SK-N-SH (cell line): ENCODE results near the gene SLC35A4. TPM values are rescaled to one million over a fixed set of nuclear protein-coding genes. Genes with fewer than 3 reads are reported as not detected.

Source experiments
- CTCF ChIA-PET: fragments of 300-600, 350-600 bp; formaldehyde crosslinking; extraction: SDS; loops from one replicate; lab custom pipeline; 2021; lab: Yijun Ruan, JAX
- POLR2A ChIA-PET: fragments of 350-600 bp; sonication (Branson Sonifier 250); formaldehyde crosslinking; extraction: SDS; loops from one replicate; lab custom pipeline; 2020; ENCODE audit warnings: antibody characterized with exemption, inconsistent platforms; lab: Yijun Ruan, JAX
- DNase-seq: peaks from one replicate; pipeline ENCODE4 v3.0.0; 2012
- H2AFZ ChIP-seq: fragments of 200-600 bp; sonication (generic); 2 replicates; pipeline ENCODE4 v1.8.1; 2016; ENCODE audit warnings: antibody characterized with exemption, mild to moderate bottlenecking, low read depth
- H3F3A ChIP-seq: fragments of 200-600 bp; sonication (generic); replicated peaks from 2 replicates; pipeline ENCODE3; 2016; ENCODE audit warnings: antibody characterized with exemption, mild to moderate bottlenecking; ENCODE audit not compliant: insufficient read depth
- H3K27ac ChIP-seq, 2 experiments: fragments of 200-500 bp in 1 of 2; fragments of 200-600 bp in 1 of 2; sonication (Bioruptor generic) in 1 of 2; sonication (generic), shearing (Covaris generic) in 1 of 2; 2 replicates each; pipeline versions ENCODE4 v1.5.1 to v1.6.1; 2014 to 2016; ENCODE audit warnings: low read depth in 2 of 2, inconsistent platforms in 1 of 2, low read length in 1 of 2, mild to moderate bottlenecking in 1 of 2, mixed read lengths in 1 of 2
- H3K27me3 ChIP-seq: fragments of 200-600 bp; sonication (generic), shearing (Covaris generic); 2 replicates; pipeline ENCODE4 v1.6.1; 2016; ENCODE audit warnings: mixed run types; ENCODE audit not compliant: insufficient read depth
- H3K36me3 ChIP-seq, 2 experiments: fragments of 200-500 bp in 1 of 2; fragments of 200-600 bp in 1 of 2; sonication (Bioruptor generic) in 1 of 2; sonication (generic) in 1 of 2; replicated peaks in 1 of 2; 2 replicates each; pipeline versions ENCODE3 to v1.5.1; 2014 to 2016; ENCODE audit warnings: low read length in 1 of 2, mild to moderate bottlenecking in 1 of 2; ENCODE audit not compliant: insufficient read depth in 2 of 2, control insufficient read depth in 1 of 2
- H3K4me1 ChIP-seq, 2 experiments: fragments of 200-500 bp in 1 of 2; fragments of 200-600 bp in 1 of 2; sonication (Bioruptor generic) in 1 of 2; sonication (generic), shearing (Covaris generic) in 1 of 2; 2 replicates each; pipeline versions ENCODE4 v1.5.1 to v1.6.1; 2014 to 2016; ENCODE audit warnings: low read depth in 1 of 2, low read length in 1 of 2, mixed run types in 1 of 2; ENCODE audit not compliant: insufficient read depth in 2 of 2, control insufficient read depth in 1 of 2
- H3K4me2 ChIP-seq: fragments of 200-600 bp; sonication (generic), shearing (Covaris generic); 2 replicates; pipeline ENCODE4 v1.6.1; 2017; ENCODE audit warnings: mixed run types
- H3K4me3 ChIP-seq, 2 experiments: fragments of 200-500 bp in 1 of 2; fragments of 200-600 bp in 1 of 2; sonication (Bioruptor generic) in 1 of 2; sonication (generic), shearing (Covaris generic) in 1 of 2; 2 replicates each; pipeline versions ENCODE4 v1.5.1 to v1.8.1; 2014 to 2016; ENCODE audit warnings: low read depth in 2 of 2, inconsistent platforms in 1 of 2, low read length in 1 of 2, mild to moderate bottlenecking in 1 of 2, mixed read lengths in 1 of 2, moderate library complexity in 1 of 2
- H3K79me2 ChIP-seq: fragments of 200-600 bp; sonication (generic); 2 replicates; pipeline ENCODE4 v1.8.1; 2017; ENCODE audit warnings: mild to moderate bottlenecking; ENCODE audit not compliant: insufficient read depth
- H3K9ac ChIP-seq: fragments of 200-600 bp; sonication (generic); 2 replicates; pipeline ENCODE4 v1.6.1; 2017; ENCODE audit warnings: mixed run types
- H3K9me2 ChIP-seq: fragments of 200-600 bp; sonication (generic); 2 replicates; pipeline ENCODE4 v1.6.1; 2017; ENCODE audit warnings: mixed run types
- H3K9me3 ChIP-seq: fragments of 200-600 bp; sonication (generic); 2 replicates; pipeline ENCODE4 v1.6.1; 2017; ENCODE audit warnings: mixed run types, mild to moderate bottlenecking, moderate library complexity
- H4K20me1 ChIP-seq: fragments of 200-600 bp; sonication (generic); 2 replicates; pipeline ENCODE4 v1.6.1; 2017; ENCODE audit warnings: mild to moderate bottlenecking, mixed run types; ENCODE audit not compliant: insufficient read depth
- CHD2 ChIP-seq: fragments of 150-350 bp; IDR thresholded peaks from 2 replicates; pipeline ENCODE4 v1.6.1; 2018; ENCODE audit warnings: low read length; ENCODE audit not compliant: partially characterized antibody
- ELF1 ChIP-seq: IDR thresholded peaks from 2 replicates; pipeline ENCODE4 v1.4.0; 2012
- EP300 ChIP-seq, 2 experiments: IDR thresholded peaks; 2 replicates each; pipeline versions ENCODE4 v1.4.0 to v1.6.1; 2012; ENCODE audit warnings: borderline replicate concordance in 1 of 2, low read depth in 1 of 2, low read length in 1 of 2
- EZH2phosphoT487 ChIP-seq: fragments of 200-600 bp; sonication (generic); IDR thresholded peaks from 2 replicates; pipeline ENCODE4 v1.6.1; 2017; ENCODE audit warnings: low read depth, mixed run types, mild to moderate bottlenecking, antibody characterized with exemption, moderate library complexity, borderline replicate concordance
- FOXM1 ChIP-seq: IDR thresholded peaks from 2 replicates; pipeline ENCODE4 v1.4.0; 2012; ENCODE audit warnings: low read depth, mild to moderate bottlenecking
- GABPA ChIP-seq: IDR thresholded peaks from 2 replicates; pipeline ENCODE4 v1.4.0; 2012; ENCODE audit warnings: low read depth, mild to moderate bottlenecking
- JUND ChIP-seq: IDR thresholded peaks from 2 replicates; pipeline ENCODE4 v1.4.0; 2012
- MAX ChIP-seq: IDR thresholded peaks from 2 replicates; pipeline ENCODE4 v1.4.0; 2012; ENCODE audit warnings: low read depth
- MXI1 ChIP-seq: IDR thresholded peaks from 2 replicates; pipeline ENCODE4 v1.6.1; 2012; ENCODE audit warnings: mild to moderate bottlenecking, low read depth, low read length, improper control_type of control experiment
- NRF1 ChIP-seq: IDR thresholded peaks from 2 replicates; pipeline ENCODE4 v1.6.1; 2012; ENCODE audit warnings: low read depth, mild to moderate bottlenecking, low read length
- PBX3 ChIP-seq: IDR thresholded peaks from 2 replicates; pipeline ENCODE4; 2012
- POLR2AphosphoS5 ChIP-seq: IDR thresholded peaks from 2 replicates; pipeline ENCODE4 v1.6.1; 2012; ENCODE audit warnings: low read depth, low read length
- RAD21 ChIP-seq: IDR thresholded peaks from 2 replicates; pipeline ENCODE4 v1.6.1; 2012; ENCODE audit warnings: mild to moderate bottlenecking, low read length
- RCOR1 ChIP-seq: fragments of 150-350 bp; IDR thresholded peaks from 2 replicates; pipeline ENCODE4 v1.6.1; 2017; ENCODE audit warnings: antibody characterized with exemption, low read length
- TAF1 ChIP-seq: IDR thresholded peaks from 2 replicates; pipeline ENCODE4 v1.6.1; 2012; ENCODE audit warnings: low read depth, mild to moderate bottlenecking, low read length, moderate library complexity, borderline replicate concordance
- USF1 ChIP-seq: IDR thresholded peaks from 2 replicates; pipeline ENCODE4 v1.4.0; 2012; ENCODE audit warnings: low read depth, borderline replicate concordance
- USF2 ChIP-seq: fragments of 150-350 bp; IDR thresholded peaks from 2 replicates; pipeline ENCODE4 v1.6.1; 2017; ENCODE audit warnings: antibody characterized with exemption, low read length, low read depth, borderline replicate concordance
- YY1 ChIP-seq: IDR thresholded peaks from 2 replicates; pipeline ENCODE4 v1.4.0; 2012; ENCODE audit warnings: low read depth, mild to moderate bottlenecking
- WGBS: methylation state at CpG from one replicate; pipeline ENCODE4 v1.1.6; 2017; ENCODE audit warnings: low lambda C conversion rate; 5-methylcytosine and 5-hydroxymethylcytosine counted together
- polyA plus RNA-seq, 3 experiments: library from polyadenylated mRNA; depleted of rRNA; stranded (reverse); fragments of >200 nt; gene quantifications; 2 replicates each; pipeline ENCODE4 v1.2.3, GENCODE V29; 2012

The SLC35A4 gene
- 56.2 and 74.9 TPM in 2 replicates for polyA plus RNA-seq (2012; rRNA removed)
- polyA plus RNA-seq (2012; cell fraction: cytosol; rRNA removed) = 39.3 and 58.7 TPM in 2 replicates
- polyA plus RNA-seq (2012; cell fraction: nucleus; rRNA removed) = 54.5 and 59.4 TPM in 2 replicates

- DNase-seq = peak; percentile 96
- H4K20me1 ChIP-seq = no peaks in the 10 kb centered on the region
- H3K36me3 ChIP-seq = peaks cover 8 to 43% of the 10 kb centered on the region in 2 experiments
- TF ChIP-seq EP300 (IDR thresholded peaks at IDR 0.05; ENCODE audit: borderline replicate concordance in 1 of 2, low read depth in 1 of 2, low read length in 1 of 2) (no peak; a peak in 1 of 4 replicates), YY1 (peak; percentile 98), FOXM1 (no peak), MXI1 (peak; percentile 91), GABPA (peak; percentile 82), TAF1 (peak; percentile 83), NRF1 (peak; percentile 94), ELF1 (peak; percentile 74), RCOR1 (peak; percentile 39; the same call in 1 of the 2 replicates), USF1 (peak; percentile 89), USF2 (peak; percentile 71), MAX (peak; percentile 97), POLR2AphosphoS5 (peak; percentile 93), CHD2 (peak; percentile 77), RAD21 (no peak), EZH2phosphoT487 (no peak), JUND (no peak), PBX3 (peak; percentile 77)
- peak within 1 kb of the TSS; percentile 90 to 94 for H3K27ac ChIP-seq
- WGBS = 1% methylated on average over 24 of the region's 74 CpGs
- POLR2A ChIA-PET = interaction anchor here (0.6 to 1.9 kb wide), 5 partner anchors 12 to 163 kb away, joined by 3 to 8 read pairs (median 4); partner anchors contain the start of genes EIF4EBP3, IK and NDUFA2
- H3K79me2 ChIP-seq = peaks cover 28% of the 10 kb centered on the region
- H3K9me2 ChIP-seq = no peaks in the 10 kb centered on the region
- H3K9ac ChIP-seq = peak within 1 kb of the TSS; percentile 80
- H3K4me1 ChIP-seq = peaks cover 3 to 20% of the 10 kb centered on the region in 2 experiments; a peak in 1 of 4 replicates
- H3K4me2 ChIP-seq = peak within 1 kb of the TSS; percentile 77
- H2AFZ ChIP-seq = peak within 1 kb of the TSS; percentile 78
- H3F3A ChIP-seq = peaks cover 5% of the 10 kb centered on the region
- H3K4me3 ChIP-seq = peak within 1 kb of the TSS; percentile 85 to 97
- H3K27me3 ChIP-seq = no peaks in the 10 kb centered on the region
- no peaks in the 10 kb centered on the region for H3K9me3 ChIP-seq
- CTCF ChIA-PET = interaction anchor here (0.8 to 1.4 kb wide), 4 partner anchors 74 to 163 kb away, joined by 3 to 5 read pairs (median 3); no protein-coding TSS in a partner anchor
Measured at GRCh38 chr5:140564196-140565023, at the start of gene SLC35A4, which contains the start of gene APBB3. TSS of gene SLC35A4 (plus strand) at chr5:140564828. CDS start at chr5:140567170, 2,342 bp downstream. TSS of gene APBB3 (minus strand) at chr5:140564598. CDS start at chr5:140564245, 353 bp downstream.
